GM21447 (cell line): ENCODE data around the gene FAM163B.
"Not testable (repeated sequence)": the region's sequence is repeated elsewhere in the genome, so short reads cannot be mapped to it uniquely, and the experiment has no call there.

Experiments
- ATAC-seq: cut with Tn5 transposase; IDR thresholded peaks from one replicate; pipeline ENCODE4 v1.9.1; 2021; ENCODE audit not compliant: unreplicated experiment

Gene FAM163B

GRCh38 chr9:133640160-133640559 is 31.0 kb upstream of the FAM163B start:
- no peak for ATAC-seq

GRCh38 chr9:133639613-133640012 is 30.4 kb upstream of the FAM163B start:
- no peak for ATAC-seq

DNA sequence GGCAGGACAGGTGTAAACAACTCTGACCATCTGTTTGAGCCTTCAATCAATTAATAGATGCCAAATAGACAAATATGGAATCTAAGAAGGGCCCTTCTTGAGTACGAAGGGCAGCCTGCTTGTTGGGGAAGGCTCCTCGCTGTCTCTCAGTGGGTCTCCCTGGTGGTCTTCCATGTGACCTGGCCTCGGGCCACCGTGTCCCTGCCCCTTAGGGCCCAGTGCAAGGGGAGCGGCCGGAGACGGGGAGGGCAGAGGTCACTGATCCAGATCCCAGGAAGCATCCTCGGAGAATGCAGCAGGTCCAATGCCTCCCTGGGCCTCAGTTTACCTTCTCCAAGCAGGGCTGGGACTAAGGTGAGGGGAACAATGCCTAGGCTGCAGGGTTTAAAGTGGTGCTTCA is 29.5 kb upstream of the FAM163B start:
- no peak for ATAC-seq

- no peak for ATAC-seq
Measured at GRCh38 chr9:133638076-133638475, 28.9 kb upstream of the FAM163B start.

DNA sequence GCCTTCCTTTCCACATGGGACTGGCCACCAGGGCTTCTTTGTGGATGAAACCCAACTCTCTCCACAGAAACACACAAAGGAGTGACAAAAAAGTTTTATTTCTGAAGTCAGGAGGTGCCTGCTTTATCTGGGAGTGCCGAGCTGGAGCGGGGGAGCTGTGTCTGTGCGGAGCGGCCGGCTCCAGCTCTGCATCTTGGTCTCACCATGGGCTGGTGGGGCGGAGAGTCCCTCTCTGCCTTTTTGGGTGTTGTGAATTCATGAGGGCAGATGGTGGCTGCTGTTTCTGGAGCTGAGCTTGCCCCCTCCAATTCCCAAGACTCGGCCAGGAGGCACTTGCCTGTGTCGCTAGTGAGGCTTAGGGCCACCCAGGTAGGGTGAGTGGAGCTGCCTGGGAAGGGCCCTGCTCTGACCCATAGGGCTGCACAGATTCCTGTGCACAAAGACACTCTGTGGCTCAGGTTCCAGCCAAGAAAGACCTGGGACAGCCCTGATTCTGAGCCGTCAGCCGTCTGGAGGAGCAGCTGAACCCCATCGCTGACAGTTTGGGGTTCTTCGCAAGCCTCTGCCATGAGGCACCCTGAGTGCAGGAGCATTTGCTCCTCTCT is 28.4 kb upstream of the FAM163B start:
- no peak for ATAC-seq

GRCh38 chr9:133636902-133637301 is 27.7 kb upstream of the FAM163B start:
- ATAC-seq, result no peak

- no peak for ATAC-seq
Measured at GRCh38 chr9:133635533-133636531, 26.6 kb upstream of the FAM163B start, which contains the start of gene DBH. TSS of gene DBH (plus strand) at chr9:133636363. CDS start at chr9:133636372, 9 bp downstream.

DNA sequence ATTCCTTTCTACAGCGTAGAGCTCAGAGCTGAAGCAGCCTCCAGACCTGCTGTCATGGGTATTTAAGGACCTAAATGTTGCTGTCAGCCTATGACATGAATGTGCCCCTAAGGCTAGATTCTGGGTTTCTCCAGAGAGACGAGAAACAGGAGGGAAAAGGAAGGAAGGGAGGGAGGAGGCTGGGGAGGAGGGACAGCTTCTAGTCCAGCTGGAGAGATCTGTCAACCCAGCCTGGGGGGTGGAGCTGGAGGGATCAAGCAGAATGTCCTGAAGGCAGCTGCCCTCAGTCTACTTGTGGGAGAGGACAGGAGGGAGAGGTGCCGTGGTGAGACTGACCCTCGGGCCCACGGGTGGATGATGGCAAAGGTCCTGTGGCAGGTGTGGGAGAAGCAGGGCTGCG is 25.9 kb upstream of the FAM163B start:
- no peak for ATAC-seq

GRCh38 chr9:133634081-133634691 is 25.0 kb upstream of the FAM163B start:
- no peak for ATAC-seq

- no peak for ATAC-seq
Measured at GRCh38 chr9:133633681-133634080, 24.5 kb upstream of the FAM163B start.

- no peak for ATAC-seq
Measured at GRCh38 chr9:133632806-133633680, 23.9 kb upstream of the FAM163B start.

DNA sequence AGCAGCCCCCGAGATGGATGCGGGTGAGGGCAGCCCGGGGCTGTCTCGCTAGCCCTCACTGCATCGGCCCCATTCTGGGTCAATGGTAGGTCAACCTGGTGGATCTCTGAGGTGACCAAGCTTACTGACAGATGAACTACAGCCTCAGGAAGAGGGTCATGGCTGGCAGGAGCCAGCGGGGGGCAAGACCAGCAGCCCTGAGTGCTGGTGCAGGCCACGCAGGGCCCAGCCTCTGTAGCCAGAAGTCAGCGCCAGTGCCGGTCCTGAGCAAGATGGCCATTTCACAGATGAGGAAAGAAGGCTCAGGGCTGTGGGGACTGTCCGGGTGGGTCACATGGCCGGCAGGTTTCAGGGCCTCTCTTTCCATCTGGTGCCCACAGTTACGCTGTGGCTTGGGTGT is 21.9 kb upstream of the FAM163B start:
- no peak for ATAC-seq

DNA sequence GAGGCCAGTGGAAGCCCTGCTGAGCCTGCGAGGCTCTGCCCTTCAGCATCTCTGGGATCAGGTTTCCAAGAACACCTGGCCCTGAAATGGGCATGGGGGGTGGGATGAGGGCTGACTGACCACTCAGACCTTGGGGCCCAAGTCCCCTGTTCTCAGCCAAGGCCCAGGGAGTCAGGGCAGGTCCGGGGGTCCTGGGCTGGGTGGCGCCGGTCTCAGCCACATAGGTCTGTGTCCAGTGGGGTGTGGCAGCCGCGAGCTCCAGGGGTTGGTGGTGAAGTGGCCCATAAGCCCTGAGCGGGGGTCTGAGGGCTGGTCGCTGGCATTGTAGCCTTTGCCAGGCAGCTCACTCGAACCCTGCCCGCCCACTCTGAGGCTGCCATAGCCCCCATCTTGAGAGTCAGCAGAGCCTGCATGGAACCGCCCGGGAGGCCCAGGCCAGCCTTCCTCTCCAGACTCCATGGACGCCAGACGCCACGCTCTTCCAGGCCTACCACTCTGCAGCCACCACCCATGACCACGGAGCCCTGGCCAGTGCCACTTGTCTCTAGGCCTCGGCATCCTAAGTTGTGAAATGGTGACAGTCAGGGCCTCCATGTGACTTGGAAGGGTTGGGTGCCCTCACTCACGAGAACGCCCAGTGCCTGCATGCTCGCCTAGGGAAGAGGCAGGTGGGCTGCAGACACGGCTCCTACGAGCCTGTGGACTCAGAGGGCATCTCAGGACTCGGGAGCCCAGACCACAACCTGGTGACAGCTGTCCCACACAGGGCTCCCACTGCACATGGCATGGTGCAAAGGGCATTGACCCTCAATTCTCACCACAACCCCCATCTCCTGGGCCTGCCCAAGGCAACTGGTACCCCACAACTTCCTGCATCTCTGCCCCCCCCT is 20.3 kb upstream of the FAM163B start:
- no peak for ATAC-seq

DNA sequence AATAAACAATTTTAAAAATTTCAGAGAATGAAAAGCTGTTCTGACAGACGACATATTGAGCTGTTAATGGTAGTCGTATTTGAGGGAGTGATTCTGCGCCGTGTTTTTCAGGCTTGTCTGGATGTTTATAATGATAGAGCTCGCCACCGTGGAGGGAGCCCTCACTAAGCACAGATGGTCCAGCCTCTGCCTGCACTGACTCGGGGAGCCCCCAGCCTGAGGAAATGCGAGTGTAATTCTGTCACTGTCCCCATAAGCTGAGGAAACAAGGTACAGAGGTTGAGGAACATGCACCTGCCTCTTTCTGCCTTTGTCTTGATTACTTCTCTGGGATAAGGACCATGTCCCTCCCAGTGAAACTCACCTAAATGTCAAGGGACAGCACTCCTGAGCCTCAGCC is 19.6 kb upstream of the FAM163B start:
- ATAC-seq, result no peak

GRCh38 chr9:133627341-133627740 is 18.2 kb upstream of the FAM163B start:
- no peak for ATAC-seq

DNA sequence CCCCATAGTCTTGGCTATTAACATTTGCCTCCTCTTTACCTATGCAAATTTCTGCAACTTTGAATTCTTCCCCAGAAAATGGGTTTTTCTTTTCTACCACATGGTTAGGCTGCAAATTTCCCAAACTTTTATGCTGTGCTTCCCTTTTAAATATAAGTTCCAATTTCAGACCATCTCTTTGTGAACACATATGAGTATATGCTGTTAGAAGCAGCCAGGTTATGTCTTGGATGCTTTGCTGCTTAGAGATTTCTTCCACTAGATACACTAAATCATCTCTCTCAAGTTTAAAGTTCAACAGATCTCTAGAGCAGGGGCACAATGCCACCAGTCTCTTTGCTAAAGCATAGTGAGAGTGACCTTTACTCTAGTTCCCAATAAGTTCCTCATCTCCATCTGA is 16.8 kb upstream of the FAM163B start:
- not testable (repeated sequence) for ATAC-seq

- no peak for ATAC-seq
Measured at GRCh38 chr9:133622555-133622954, 13.4 kb upstream of the FAM163B start.

DNA sequence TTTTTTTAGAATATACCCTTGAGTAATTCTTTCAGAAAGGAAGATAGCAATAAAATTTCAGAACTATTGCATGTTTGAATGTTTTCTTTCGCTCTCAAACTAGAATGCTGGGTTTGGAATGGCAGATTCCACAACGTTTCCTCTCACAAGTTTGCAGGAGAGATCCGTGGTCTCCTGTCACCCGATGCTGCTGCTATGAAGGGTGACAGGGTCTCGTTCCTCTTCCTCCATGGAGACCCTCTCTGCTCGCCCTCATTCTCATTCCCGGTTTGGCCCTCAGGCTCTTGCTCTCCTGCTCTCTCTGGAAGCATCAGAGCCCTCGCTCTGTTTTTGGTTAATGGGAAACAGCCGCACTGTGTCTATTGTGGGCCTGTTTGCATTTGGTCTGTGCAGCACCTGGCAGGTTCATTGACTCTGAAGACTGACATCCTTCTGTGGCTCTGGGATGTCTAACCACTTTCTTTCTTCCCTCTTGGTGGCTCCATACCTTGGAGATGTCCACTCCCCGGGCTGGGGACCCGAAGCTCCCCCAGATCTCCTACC is 12.6 kb upstream of the FAM163B start:
- no peak for ATAC-seq

GRCh38 chr9:133619791-133620190 is 10.6 kb upstream of the FAM163B start:
- no peak for ATAC-seq

DNA sequence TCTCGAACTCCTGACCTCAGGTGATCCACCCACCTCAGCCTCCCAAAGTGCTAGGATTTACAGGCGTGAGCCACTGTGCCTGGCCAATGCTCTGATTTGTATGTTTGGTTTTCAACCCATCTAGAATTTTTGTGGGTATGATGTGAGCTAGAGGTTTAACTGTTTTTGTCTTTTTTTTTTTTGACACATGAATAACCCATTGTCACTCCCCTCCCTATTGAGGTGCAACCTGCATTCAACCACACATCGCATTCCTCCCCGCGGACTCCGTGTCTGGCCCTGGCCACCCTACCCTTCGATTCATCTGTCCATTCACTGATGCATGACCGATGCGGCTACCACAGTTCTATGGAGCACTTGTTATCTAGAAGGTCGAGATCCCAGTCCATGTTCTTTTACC is 9.5 kb upstream of the FAM163B start:
- no peak for ATAC-seq
